ENCODE results near the gene TRIM31. TPM values are rescaled to one million over a fixed set of nuclear protein-coding genes. Genes with fewer than 3 reads are reported as not detected.
"Not testable (repeated sequence)": the region's sequence is repeated elsewhere in the genome, so short reads cannot be mapped to it uniquely, and the experiment has no call there.

The TRIM31 gene
- polyA plus RNA-seq, 4 donors, result not detected

DNA sequence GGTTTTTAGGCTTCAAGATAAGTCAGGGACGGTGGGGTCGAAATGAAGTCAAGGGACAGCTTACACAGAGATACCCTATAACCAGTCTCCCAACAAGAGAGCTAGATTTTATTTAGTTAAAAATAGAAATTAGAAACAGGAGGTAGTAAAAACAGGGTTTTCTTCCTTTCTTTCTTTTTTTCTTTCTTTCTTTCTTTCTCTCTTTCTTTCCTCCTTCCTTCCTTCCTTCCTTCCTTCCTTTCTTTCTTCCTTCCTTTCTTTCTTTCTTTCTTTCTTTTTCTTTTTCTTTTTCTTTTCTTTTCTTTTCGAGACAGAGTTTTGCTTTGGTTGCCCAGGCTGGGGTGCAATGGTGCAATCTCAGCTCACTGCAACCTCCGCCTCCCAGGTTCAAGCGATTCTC is 5.8 kb upstream of the TRIM31 start:
- DNase-seq (ENCODE audit: low read depth in 4 of 4, low spot score in 3 of 4), result not testable (repeated sequence)

DNA sequence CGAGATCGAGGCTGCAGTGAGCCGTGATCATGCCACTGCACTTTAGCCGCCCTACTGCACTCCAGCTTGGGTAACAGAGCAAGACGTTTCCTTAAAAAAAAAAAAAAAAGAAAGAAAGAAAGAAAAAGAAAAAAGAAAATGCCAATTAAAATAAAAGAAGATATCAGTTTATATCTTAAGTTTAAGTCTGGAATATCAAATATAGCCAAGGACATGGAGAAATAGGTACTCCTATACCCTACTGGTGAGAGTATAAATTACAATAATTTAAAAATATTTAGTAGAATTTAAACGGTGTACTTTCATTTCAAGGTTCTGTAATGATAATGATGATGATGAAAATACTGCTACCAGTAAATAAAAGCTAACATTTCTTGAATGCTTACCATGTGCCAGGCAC is 3.8 kb upstream of the TRIM31 start:
- DNase-seq (ENCODE audit: low read depth in 4 of 4, low spot score in 3 of 4), result no peak

DNA sequence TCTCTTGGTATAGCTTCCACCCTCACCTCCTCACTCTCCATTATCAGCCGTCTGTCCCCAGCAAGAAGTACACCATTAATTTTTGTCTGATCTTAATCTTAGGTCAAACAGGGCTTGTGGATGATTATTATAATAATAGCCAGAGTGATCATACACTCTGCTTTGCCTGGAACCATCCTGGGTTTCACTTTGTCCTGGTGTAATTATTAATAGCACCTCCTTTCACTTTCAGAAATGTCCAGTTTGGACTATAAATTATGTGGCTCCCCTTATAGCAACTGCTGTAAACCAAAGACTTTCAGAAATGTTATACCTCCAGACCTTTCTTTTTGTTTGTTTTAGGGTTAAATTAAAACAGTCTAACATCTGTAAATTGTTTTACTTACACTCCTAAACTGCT is 951 bp upstream of the TRIM31 start:
- no peak for DNase-seq (ENCODE audit: low read depth in 4 of 4, low spot score in 3 of 4)

DNA sequence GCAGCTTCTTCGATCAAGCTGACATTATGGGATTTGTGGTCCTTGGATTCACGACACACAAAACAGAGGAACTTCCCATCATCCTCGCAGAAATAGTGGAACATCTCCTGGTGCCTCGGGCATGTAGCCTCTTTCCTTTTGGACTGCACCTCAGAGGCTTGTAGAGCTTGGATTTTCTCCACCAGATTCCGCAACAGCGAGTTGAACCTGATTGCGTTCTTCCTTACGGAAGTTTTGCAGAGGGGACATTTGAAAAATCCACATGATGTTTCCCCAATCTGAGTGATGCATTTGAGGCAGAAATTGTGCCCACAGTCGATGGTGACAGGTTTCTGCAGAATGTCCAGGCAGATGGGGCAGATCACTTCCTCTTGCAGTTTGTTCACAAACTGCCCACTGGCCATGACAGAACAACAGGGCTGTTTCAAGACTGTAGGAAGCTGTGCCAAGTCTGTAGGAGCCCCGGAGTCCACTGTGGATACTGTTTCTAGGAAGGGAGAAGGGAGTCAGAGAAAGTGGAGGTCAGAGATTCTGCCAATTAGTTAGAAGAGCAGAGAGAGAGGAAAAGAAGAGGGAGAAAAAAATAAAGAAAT is 392 bp downstream of the TRIM31 start:
- no peak for DNase-seq (ENCODE audit: low read depth in 4 of 4, low spot score in 3 of 4)

DNA sequence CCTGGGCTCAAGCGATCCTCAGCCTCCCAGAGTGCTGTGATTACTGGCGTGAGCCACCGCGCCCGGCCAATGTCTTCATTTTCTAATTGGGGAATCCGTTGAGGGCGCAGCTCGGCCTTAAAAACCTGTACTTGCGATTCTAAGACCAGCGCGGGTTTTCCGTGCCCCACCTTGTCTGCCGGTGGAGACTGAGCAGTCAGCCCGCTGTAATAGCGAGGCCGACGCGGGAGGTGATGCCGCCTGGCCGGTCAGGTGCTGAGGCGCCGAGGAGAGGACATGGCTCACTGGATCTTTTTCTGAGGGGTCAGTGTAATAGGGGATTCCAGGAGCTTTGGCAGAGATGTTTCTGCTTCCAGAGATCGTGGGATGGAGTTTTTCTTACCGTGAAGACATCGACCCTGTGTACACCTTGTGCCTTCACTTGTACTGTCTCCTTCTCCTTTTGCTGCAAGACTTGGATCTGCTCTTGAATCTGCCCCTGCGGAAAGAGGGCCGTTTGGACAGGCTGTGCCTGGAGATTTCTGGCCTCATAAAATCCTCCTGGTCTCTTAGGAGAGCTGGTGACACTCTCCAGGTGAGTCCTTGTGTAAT is 1.5 kb downstream of the TRIM31 start:
- DNase-seq (ENCODE audit: low read depth in 4 of 4, low spot score in 3 of 4), result no peak

DNA sequence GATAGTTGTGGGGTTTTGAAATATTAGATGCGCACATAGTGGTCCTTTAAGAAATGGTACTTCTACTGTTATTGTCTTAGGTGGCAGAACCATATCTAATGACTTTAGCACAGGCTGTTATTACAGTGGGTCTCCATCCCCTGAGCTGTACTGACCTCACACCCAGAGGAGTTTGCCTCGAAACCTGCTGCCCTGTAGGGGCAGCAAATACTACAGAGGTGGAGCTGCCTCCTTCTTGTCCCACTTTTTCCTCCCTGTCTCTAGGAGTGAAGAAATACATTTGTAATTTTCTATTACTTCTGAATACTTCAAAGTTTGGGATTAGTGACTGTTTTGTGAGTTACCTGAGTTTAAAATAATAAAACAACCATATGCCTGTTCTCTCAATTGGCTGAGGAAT is 8.2 kb downstream of the TRIM31 start:
- DNase-seq (ENCODE audit: low read depth in 4 of 4, low spot score in 3 of 4), result no peak

DNA sequence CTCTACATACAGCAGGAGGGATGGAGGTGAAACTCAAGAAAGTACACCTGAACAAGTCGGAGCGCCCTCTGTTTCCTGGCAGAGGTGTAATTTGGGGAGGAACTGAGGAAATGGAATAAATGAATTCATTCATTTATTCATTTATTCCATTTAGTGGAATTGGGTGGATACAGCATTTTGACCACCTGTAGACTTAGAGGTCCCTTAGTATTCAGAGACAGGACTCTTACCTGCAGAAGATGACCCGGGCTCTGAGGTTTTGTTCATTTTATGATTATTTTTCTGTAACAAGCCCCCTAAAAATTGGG is 9.1 kb downstream of the TRIM31 start:
- no peak for DNase-seq (ENCODE audit: low read depth in 4 of 4, low spot score in 3 of 4)

DNA sequence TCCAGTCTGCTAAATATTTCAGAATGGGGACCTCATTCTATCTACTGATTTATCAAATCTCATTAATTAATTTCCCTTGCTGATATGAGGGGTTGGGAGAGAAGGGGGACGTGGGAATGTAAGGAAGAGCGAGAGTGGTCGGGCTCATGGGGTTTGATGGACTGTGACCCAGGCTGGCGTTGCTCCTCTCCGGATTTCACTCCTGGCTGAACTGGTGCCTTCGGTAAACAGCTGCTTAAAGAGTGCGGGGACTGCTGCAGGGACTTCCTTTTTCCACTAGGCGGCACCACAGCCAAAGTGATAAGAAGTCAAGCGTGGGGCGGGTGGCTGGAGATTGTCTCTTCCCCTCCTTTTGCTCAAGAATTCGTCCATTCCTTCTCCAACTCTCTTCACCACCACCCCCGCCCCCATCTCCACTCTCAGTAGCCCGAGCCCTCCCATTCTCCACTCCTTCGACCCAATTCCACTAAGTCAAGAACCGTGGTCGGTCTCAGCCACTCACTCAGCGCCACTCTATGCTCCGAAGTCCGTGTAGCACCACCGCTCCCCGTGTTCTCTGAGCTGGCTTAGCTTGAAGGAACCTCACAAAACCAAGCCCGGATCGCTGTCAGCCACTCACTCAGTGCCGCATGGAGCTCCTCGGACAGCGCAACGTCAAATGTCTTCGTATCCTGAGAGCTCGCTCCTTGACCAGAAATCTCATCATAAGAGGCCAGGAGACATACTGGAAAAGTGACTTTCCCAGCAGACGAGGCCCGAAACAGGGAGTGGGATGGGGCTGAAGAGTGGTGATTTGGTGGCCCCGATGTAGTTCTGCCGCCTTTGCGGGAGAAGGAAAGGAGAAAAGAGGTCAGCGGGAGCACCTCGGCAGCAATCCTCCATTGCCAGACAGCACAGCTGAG is 9.7 kb downstream of the TRIM31 start:
- DNase-seq (ENCODE audit: low read depth in 4 of 4, low spot score in 3 of 4), result peak; percentile 75 to 83 (median 80)

DNA sequence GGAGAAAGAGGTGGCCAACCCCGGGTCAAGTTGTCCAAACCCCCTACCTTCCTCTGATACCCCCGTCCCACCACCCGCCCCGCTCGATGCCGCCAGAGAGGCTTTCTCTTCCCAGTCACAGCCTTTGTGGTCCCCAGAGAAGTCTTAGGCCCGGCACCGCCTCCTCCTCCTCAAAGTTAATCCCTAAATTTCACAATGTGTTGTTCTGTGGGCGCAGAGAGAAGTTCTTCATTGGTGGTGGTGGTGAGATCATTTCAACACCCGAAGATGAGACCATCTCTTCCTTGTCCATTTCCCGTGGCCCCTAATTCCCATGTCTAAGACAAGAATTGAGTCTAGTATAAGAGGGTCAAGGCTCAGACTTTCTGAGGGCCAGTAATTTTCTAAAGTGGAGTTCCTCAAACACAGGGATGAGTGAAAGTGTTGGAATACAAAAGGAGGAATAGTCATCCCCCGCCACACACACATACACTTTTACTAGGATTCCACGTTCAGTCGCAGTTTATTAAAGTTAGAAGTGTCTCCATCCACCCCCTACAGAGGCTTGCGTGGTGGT is 10.4 kb downstream of the TRIM31 start:
- DNase-seq (ENCODE audit: low read depth in 4 of 4, low spot score in 3 of 4), result no peak

DNA sequence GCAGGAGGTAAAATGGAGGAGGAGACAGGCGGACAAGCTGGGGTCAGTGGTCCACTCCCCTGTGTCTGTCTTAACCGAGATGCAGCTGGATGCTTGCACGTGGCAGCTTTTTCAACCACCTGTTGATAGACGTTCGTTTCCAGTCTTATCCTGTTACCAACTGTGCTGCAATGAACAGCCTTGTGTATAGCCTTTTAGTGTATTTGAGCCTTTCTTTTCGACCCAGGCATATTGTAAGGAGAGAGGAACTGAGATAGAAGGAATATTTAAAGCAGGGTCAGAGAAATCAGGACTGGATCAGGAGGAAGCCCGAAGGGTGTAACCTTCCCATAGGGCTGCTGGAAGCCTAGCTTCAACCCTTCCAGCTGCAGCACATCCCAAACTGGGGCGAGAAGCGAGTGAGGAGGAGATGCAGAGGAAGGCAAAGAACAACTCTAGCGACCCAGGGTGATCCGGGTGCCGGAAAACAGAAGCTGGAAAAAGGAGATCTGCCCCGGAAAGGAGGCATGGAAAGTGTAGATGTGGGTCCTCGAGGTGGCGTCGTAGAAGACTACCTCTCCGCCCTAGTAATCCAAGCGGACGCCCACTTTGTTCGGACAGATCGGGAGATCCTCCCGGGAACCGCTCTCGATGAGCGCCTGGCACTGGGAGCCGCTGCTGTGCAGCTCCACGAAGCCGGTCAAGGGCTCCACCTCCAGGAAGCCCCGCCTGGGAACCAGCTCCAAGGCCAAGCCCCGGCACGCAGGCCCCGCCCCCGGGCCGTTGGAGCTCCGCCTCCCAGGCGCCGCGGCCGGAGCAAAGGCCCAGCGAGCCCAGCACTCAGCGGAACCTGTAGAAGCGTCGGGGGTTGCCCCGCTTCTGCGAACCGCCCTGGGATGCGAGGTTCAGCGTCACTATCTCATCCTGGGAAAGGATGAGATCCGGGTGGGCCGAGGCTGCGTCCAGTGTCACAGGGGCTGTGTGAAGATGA is 11.2 kb downstream of the TRIM31 start:
- peak; percentile 60 to 71 (median 62) for DNase-seq (ENCODE audit: low read depth in 4 of 4, low spot score in 3 of 4)

DNA sequence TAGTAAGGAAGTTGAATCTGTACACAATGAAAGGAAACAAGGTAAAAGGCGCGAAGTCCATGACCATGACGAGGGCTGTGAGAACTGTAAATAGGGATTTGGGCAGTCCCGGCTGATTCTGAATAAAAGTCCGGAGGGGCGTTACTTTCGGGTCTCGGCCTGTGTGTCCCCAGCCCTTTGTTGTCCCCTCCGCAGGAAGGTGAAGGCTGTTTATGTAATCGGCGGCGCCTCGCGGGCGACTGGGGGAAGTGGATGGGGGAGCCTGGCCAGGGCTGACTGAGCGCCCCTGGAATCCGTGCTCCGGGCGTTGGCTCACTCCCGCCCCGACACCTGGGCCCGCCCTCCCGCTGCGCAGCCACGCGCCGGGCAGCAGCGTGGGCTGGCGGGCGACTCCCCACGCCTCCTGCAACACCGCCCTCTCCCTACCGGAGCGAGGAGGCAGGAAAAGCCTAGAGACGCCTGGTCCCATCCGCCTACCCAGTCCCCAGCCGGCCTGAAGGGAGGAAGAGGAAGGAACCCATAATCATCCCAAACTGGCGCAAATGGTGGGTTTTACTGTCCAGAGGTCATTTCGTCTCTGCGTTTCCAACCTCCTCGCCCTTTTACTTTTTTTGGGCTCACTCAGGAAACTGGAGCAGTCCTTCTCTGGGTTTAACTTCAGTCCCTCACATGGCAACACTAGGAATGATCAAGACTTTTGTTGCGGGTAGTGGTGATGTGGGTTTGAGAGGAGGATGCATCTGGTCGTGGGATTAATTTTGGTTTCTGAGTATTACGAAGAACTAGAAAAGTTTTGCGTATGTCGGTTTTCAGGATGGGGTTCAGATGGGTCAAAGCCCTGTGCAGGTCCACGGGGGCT is 12.1 kb downstream of the TRIM31 start:
- DNase-seq (ENCODE audit: low read depth in 4 of 4, low spot score in 3 of 4), result no peak

DNA sequence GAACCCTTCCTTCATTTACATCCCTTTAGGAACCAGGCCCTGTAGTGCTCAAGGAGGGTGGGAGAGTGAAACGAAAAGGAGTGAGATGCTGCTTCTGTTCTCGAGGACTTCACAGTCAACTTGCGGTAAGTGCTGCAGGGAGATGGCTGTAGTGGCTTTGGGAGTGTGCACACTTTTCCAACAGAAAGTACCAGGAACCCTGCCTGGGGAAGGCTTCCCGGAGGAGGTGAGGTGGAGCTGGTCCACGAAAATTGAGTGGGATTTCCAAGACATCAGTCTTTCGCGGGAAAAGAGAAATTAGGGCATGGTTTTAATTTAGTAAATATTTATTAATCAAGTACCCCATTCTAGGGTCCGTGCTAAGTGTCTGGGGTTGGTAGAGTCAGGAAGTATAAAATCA is 12.7 kb downstream of the TRIM31 start:
- no peak for DNase-seq (ENCODE audit: low read depth in 4 of 4, low spot score in 3 of 4)

DNA sequence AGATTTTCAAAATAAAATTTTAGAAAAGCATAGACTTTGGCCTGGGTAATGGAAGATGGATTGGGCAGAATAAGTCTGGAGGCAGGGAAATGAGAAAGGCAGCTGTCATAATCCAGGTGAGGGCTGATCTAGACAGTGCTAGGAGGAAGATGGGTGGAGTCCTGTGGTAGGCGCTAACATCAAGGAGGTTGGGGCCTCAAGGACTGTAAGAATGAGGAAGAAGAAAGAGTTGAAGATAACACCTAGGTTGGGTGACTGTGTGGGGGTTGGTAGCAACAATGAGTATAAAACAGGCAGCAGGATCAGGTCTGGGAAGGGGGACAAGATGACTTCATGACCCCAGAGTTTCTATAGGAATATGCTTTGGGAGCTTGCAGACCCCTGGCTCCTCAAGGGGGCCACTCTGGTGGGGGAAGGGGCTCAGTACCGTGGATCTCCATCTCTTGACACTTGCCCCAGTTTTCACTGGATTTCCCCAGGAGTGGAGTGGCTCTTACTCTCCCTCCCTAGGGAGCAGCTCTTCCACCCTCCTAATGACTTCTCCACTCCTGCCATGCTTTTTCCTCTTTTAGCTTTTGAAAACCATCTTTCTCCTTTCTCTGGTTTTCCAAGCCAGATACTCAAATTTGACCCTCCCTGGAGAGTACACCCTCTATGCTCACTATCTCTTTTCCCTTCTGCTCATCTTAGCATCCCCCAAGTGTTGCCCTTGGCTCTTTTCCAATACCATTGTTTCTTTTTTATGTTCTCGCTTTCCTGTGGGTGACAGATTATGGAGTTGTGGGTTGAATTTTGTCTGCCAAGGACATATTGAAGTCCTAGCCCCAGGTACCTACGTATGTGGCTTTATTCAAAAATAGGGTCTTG is 14.8 kb downstream of the TRIM31 start:
- DNase-seq (ENCODE audit: low read depth in 4 of 4, low spot score in 3 of 4), result no peak

DNA sequence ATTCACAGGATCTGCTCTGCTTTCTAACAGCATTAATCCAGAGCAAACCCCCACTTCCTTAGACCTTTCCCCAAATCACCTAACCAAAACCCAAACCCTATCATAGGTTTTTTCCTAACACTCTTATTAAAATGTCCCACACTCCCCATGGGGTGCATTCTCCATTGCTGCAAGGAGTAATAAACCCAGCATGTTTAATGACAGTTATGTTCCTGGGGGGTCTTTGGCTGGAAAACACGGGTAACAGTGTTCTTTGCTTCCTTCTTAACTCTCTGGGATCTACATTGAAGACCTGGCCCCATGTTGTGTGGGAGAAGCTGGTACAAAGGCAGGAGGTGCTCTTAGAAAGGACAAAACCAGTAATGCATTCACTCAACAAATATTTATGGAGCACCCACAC is 16.1 kb downstream of the TRIM31 start:
- DNase-seq (ENCODE audit: low read depth in 4 of 4, low spot score in 3 of 4), result no peak

DNA sequence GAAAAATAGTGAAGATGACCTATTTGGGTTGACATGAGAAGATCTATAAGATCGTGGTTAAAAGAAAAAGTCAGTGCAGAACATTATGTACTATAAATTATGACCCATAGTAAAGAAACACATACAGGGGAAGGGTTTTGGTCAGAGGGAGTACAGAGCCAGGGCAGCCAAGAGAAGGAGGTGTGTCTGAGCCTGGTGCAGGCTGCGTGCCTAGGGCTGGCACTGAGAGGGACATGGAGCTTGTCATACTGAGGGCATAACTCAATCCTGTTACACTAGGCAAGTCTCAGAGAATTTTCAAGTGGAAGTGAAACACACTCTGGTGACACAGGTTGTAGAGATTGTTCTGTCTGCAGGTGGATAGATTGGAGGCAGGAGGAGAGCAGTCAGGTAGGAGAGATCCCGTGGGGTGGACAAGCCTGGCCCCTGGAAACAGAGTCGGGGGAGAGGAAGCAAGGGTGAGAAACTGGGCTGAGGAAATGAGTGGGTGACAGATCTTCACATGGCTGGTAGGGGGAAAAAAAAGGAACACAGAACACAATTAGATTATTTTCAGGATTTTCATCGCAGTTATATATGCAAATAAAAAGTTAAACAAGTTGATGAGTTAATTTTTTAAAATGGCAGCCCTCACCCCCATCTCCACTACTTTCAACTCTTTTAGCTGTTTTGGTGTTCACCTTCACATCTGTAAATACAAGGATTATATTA is 18.8 kb downstream of the TRIM31 start:
- no peak for DNase-seq (ENCODE audit: low read depth in 4 of 4, low spot score in 3 of 4)

DNA sequence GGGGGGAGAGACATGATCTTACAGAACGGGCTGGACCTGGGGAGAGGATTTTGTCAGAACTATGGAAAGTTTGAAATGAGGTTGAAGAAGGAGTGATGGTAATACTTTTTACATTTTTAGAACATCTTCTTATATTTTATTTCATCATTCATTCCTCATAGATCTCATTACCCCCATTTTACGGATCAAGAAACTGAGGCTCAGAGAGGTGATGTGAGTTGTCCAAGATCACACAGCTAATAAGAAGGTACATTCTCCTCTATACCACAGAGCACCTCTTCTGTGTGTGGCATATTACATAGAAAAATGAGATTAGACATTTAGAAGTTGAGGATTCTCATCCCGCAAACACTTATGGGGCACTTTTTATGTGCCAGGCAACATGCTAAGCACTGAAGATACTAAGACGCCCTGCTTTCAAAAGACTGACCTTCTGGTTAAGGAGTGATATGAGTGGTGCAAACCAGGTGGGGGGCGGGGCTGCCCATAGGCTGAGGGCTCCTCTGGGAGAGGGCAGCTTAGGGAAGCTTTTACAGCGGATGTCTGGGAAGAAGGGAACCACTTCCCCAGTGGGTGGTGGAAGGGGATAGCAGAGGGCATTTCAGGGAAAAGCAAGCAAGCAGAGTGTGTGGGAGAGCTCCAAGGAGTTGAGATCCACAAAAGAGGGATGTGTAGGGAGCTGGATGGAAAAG is 19.9 kb downstream of the TRIM31 start:
- no peak for DNase-seq (ENCODE audit: low read depth in 4 of 4, low spot score in 3 of 4)

DNA sequence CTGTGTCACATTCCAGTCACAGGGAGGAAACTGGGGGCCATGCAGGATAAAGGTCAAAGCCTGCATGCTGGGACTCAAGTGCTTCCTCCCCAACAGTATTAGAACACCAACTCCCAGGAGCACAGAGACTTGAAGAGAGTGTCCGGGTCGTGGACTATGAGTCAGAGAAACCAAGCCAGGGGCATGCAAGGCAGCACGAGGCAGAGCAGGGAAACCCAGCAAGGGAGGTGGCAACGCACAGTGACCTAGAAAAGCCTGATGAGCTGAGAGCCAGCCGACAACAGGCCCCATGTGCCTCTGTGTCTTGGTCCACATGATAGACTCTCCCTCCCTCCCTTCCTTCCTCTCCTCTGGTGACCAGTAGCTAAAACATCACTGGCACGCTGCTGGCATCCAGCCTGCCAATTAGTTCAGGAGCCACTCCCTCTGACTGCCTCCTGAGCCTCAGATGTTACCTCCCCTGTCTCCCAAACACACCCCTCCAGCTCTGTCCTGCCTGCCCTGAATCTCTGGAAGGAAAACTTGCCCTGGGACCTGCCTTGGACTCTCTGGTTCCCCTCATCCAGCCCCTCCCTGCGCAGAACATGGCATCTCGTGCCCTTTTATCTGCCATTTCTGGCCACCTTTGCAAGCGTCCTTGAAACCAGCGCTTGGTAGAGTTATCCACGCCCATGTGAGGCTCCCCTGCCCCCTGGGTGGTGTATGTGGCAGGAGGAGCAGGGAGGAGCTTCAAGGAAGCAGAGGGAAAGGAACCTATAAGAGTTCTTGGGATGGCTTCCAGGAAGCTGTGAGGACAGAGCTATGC is 21.1 kb downstream of the TRIM31 start:
- no peak for DNase-seq (ENCODE audit: low read depth in 4 of 4, low spot score in 3 of 4)
